Ishikawa (cell line): ENCODE results near the gene DIPK1B.

ENCODE experiments used
- EP300 ChIP-seq: IDR thresholded peaks from 2 replicates; pipeline ENCODE4 v1.6.1; 2012; ENCODE audit warnings: borderline replicate concordance
- USF1 ChIP-seq: IDR thresholded peaks from 2 replicates; pipeline ENCODE4 v1.6.1; 2012
- TF ChIP-seq, protein P1 (sequence below): IDR thresholded peaks from 2 replicates; pipeline ENCODE4 v1.6.1; 2012; ENCODE audit warnings: low read depth, mild to moderate bottlenecking

GRCh38 chr9:136723989-136724388, 11.6 kb downstream of the DIPK1B start:
- TF ChIP-seq, protein P1, sequence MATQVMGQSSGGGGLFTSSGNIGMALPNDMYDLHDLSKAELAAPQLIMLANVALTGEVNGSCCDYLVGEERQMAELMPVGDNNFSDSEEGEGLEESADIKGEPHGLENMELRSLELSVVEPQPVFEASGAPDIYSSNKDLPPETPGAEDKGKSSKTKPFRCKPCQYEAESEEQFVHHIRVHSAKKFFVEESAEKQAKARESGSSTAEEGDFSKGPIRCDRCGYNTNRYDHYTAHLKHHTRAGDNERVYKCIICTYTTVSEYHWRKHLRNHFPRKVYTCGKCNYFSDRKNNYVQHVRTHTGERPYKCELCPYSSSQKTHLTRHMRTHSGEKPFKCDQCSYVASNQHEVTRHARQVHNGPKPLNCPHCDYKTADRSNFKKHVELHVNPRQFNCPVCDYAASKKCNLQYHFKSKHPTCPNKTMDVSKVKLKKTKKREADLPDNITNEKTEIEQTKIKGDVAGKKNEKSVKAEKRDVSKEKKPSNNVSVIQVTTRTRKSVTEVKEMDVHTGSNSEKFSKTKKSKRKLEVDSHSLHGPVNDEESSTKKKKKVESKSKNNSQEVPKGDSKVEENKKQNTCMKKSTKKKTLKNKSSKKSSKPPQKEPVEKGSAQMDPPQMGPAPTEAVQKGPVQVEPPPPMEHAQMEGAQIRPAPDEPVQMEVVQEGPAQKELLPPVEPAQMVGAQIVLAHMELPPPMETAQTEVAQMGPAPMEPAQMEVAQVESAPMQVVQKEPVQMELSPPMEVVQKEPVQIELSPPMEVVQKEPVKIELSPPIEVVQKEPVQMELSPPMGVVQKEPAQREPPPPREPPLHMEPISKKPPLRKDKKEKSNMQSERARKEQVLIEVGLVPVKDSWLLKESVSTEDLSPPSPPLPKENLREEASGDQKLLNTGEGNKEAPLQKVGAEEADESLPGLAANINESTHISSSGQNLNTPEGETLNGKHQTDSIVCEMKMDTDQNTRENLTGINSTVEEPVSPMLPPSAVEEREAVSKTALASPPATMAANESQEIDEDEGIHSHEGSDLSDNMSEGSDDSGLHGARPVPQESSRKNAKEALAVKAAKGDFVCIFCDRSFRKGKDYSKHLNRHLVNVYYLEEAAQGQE, result no peak
- no peak for TF ChIP-seq USF1
- no peak for TF ChIP-seq EP300
